Activated T-cell treated with anti-CD3 and anti-CD28 coated beads, Interleukin-2, amount 50 U/mL, for 48 hours (primary cell): Measurements from ENCODE around the gene GNAT1.

Experiments
- DNase-seq, 2 experiments: peaks; one replicate each; pipeline ENCODE4 v3.0.0-alpha.2; 2020

Gene GNAT1

GRCh38 chr3:50163572-50164455, 27.6 kb upstream of the GNAT1 start:
- no peak for DNase-seq

GRCh38 chr3:50164481-50164880, 26.9 kb upstream of the GNAT1 start:
- no peak for DNase-seq

GRCh38 chr3:50164984-50165909, 26.2 kb upstream of the GNAT1 start:
- DNase-seq: no peak

GRCh38 chr3:50165910-50166538, 25.4 kb upstream of the GNAT1 start:
- DNase-seq: no peak

- no peak for DNase-seq
These were observed 24.8 kb upstream of the GNAT1 start for GRCh38 chr3:50166620-50167019.

GRCh38 chr3:50167069-50167840, 24.2 kb upstream of the GNAT1 start:
- DNase-seq: no peak

GRCh38 chr3:50167841-50168209, 23.6 kb upstream of the GNAT1 start:
- DNase-seq: no peak

- no peak for DNase-seq
These were observed 23.0 kb upstream of the GNAT1 start for GRCh38 chr3:50168388-50168787.

GRCh38 chr3:50168791-50169190, 22.6 kb upstream of the GNAT1 start:
- DNase-seq: no peak

GRCh38 chr3:50169232-50169832, 22.1 kb upstream of the GNAT1 start:
- DNase-seq: no peak

GRCh38 chr3:50169858-50170257, 21.6 kb upstream of the GNAT1 start:
- DNase-seq: no peak

- DNase-seq: no peak
These were observed 20.7 kb upstream of the GNAT1 start for GRCh38 chr3:50170689-50171088.

- DNase-seq: no peak
These were observed 19.7 kb upstream of the GNAT1 start for GRCh38 chr3:50171540-50172301.

GRCh38 chr3:50172626-50173220, 18.7 kb upstream of the GNAT1 start:
- DNase-seq: no peak

- no peak for DNase-seq
These were observed 17.5 kb upstream of the GNAT1 start for GRCh38 chr3:50173685-50174516.

GRCh38 chr3:50174517-50174895, 16.9 kb upstream of the GNAT1 start:
- DNase-seq: no peak

- no peak for DNase-seq
These were observed 16.4 kb upstream of the GNAT1 start for GRCh38 chr3:50174947-50175524.

- no peak for DNase-seq
These were observed 14.1 kb upstream of the GNAT1 start for GRCh38 chr3:50177346-50177745.

GRCh38 chr3:50179710-50180109, 11.7 kb upstream of the GNAT1 start:
- DNase-seq: no peak

GRCh38 chr3:50181985-50182384, 9.4 kb upstream of the GNAT1 start:
- no peak for DNase-seq
